Glomerular visceral epithelial cell (primary cell): ENCODE data around the gene FKBP1B.
"Not testable (repeated sequence)": the region's sequence is repeated elsewhere in the genome, so short reads cannot be mapped to it uniquely, and the experiment has no call there.

Experiments
- DNase-seq: peaks from one replicate; pipeline ENCODE4 v3.0.0-alpha.2; 2016; ENCODE audit errors: extremely low spot score

Gene FKBP1B

DNA sequence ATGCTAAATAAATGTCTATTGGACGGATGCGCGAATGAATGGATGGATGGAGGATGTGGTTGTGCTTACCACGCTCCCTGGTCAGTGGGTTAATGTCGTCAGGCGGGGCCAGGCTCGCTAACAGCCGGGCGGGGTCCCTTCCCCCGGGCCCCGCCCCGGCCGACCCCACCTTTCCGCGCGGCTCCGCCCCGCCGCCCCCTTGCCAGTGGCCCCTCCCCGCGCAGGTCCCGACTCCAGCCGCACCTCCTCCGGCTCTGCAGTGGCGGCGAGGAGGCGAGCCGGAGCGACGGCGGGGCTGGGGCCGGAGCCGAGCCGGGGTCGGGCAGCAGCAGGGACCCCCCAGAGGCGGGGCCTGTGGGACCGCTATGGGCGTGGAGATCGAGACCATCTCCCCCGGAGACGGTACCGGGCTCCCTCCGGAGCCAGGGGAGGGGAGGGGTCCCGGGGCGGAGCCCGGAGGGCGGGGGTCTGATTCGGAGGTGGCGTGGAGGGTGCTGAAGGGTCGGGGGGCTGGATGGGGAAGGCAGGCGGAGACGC is at the start of gene FKBP1B:
TSS of gene FKBP1B (plus strand) at position 257 of the 537 bp plus-strand sequence. CDS start at position 366, 109 bp downstream.
- DNase-seq, result peak; percentile 81

DNA sequence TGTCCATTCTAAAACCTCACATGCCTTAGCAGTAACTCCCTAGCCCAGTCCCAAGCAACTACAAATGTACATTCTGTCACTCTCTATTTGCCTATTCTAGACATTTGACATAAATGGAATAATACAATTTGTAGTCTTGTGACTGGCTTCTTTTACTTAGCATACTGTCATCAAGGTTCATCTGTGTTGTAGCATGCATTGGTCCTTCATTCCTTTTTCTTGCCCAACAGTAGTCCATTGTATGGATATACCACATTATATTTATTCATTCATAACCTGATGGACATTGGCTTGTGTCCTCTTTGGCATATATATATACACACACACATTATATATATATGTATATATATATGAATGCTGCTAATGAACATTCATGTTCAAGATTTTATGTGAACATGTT is 41.8 kb upstream of the FKBP1B start:
- no peak for DNase-seq

DNA sequence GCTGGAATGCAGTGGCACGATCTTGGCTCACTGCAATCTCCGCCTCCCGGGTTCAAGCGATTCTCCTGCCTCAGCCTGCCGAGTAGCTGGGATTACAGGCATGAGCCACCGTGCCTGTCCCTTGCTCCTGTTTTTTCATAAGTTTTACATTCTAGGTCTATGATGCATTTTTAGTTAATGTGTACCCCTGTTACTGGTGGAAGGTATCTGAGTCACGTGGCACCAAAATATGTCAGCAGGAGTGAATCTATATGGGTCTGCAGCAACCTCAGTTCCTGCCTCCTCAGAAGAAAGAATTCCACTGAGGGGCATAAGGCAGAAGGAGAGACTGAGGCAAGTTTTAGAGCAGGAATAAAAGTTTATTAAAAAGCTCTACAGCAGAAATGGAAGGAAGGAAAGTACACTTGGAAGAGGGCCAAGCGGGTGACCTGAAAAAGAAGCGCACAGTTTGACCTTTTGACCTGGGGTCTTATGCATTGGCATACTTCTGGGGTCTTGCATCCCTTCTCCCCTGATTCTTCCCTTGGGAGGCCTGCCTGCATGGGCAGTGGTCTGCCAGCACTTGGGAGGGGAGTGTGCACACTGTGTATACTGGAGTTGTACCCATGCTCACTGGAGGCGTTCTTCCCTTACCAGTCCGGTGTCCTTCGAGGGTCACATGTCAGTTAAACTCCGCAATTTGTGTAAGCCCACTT is 40.7 kb upstream of the FKBP1B start:
- peak; percentile 45 for DNase-seq

DNA sequence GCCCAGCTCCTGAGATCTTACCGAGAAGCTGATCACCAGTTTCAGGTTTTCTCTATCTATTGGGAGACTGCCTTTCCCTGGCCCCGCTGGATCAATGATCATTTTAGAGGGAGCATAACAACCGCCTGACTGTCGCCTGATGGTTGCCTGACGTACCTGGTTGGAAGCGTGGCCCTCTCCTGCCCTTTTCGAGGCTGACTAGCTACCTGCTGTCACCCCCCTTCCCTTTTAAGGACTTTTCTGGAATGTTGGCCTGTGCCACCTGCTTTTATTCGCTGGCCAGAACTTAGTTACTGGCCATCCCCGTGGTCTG is 40.2 kb upstream of the FKBP1B start:
- DNase-seq, result no peak

DNA sequence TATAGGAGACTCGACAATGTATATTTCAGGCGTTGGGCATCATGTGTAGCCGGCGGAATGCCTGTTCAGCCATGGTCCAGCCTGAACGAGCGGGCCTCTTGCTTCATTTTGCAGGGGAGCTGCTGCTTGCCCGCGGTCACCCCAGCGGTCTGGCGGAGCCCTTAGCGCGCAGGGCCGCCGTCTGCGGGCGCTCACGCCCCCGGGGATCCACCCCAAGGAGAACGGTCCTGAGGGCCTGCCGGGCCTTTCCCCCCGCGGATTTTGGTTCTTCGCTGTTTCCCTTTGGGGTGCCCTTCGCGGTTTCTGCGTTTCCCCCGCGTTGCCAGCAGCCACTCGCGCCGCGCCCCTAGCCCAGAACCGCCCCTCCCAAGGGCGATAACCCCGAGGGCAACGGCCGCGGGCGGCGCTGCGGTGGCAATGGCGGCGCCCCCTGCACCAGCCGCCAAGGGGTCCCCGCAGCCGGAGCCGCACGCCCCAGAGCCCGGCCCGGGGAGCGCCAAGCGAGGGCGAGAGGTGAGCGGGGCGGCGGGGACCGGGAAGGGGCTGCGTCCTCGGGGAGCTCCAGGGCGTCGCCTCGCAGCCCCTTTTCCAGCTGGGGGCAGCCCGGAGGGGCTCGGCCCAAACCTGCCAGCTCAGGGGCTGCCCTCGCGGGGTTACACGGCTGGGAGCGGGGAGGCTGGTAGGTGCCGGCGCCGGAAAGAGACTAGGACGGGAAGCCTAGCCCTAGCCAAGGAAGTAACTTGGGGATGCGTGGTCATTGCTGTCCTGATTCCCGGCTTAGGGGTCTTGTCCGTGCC is 39.7 kb upstream of the FKBP1B start, which contains the start of gene MFSD2B:
TSS of gene MFSD2B (plus strand) at position 406 of the 797 bp plus-strand sequence. CDS start at position 418, 12 bp downstream.
- no peak for DNase-seq

DNA sequence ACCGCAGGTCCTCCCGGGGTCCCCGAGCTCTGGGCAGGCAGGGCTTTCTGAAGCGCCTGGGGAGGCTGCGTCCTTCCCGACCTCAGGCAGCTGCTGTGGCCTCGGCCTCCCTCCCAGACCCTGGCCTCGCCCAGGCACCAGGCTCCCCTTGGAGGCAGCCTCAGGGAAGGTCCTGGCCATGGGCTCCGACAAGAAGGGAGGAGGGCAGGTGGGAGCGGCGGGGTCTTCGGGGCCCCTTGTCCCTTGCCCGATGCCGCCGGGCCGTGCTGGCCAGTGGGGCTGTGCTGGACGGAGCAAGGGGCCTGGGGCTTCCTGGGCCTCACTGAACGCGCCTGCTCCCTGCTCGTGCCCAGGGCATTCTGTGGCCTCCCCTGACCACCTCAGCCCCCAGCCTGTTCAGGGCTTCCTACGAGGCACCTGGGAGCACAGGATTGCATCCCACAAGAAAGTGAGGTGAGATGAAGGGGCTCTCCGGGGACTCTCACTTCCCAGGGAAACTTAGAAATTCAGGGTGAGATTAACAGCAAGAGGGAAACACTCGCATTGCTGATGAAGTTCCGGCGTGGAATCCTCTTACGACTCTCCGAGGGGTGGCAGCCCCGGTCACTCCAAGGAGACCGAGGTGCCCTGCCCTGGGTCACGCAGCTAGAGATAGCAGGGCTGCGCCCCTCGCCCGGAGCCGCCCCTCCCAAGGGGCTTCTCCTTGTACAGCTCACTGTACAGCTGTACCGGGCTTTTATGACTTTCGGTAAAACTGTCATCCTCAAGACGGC is 38.9 kb upstream of the FKBP1B start:
- no peak for DNase-seq

DNA sequence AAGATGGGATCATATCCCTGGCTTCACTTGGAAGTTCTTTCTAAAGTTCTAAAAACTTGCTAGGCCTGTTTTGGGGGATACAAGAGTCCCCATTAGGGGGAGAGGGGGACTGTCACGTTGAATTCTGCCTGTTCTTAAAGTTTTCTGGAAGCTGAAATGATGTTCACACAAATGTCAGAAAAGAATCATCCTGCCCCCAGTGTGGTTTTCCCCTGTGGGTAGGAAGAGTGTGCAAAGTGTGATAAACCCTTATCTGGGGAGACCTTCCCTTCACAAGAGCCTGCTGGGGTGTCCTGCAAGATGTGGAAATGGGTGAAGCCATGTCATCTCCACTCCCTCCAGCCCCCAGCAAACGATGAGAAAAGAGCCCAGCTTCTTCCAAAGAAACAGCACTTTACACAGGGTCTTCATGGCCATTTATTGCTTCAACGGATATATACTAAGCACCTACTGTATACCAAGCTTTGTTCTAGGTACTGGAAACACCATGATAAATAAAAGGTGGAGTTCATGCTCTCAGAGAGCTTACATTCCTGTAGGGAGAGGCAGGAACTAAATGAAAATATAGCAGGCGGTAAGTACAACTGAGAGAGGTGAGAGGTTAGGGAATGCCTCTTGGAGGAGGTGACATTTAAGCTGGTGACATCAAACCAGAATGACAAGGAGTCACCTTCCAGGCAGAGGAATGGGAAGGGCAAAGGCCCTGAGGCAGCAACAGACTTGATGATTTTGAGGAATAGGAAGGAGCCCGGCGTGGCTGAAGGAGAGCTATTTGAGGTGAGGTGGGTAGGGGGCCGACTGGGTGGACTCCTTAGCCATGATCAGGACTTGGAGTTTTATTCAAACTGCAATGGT is 38.1 kb upstream of the FKBP1B start:
- DNase-seq, result no peak

DNA sequence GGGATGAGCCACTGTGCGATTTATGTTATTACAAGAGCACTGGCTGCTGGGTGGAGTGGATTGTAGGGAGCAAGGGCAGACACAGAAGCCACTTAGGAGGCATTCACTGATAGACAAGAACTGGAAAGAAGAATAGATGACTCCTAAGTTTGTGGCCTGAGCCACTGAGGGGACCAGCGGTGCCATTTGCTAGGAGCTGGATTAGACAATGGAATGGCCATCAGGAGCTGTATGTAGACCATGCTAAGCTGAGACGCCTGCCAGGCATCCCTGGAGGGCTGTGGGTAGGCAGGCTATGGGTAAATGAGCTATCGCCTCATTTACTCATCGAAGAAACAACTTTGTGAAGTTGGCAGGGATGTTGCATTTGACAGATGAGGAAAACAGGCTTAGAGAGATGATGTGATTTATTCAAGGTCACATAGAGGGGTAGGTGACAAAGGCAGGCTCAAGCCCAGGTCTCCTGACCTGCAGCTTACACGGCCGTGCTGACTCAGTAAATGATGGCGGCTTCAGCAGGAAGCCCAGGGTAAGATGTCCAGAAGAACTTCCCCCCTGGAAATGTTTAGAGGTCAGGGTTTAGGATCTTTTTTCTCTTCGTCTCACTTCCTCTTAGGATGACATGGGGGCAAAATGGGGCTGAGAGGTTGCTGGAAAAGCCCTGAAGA is 36.9 kb upstream of the FKBP1B start:
- DNase-seq, result no peak

DNA sequence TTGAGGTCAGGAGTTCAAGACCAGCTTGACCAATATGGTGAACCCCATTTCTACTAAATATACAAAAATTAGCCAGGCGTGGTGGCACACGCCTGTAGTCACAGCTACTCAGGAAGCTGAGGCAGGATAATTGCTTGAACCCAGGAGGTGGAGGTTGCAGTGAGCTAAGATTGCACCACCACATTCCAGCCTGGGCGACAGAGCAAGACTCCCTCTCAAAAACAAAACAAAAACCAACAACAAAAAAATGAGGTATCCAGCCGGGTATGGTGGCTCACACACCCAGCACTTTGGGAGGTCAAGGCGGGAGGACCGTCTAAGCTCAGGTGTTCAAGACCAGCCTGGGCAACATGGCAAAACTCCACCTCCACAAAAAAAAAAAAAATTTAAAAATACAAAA is 34.6 kb upstream of the FKBP1B start:
- DNase-seq, result not testable (repeated sequence)

DNA sequence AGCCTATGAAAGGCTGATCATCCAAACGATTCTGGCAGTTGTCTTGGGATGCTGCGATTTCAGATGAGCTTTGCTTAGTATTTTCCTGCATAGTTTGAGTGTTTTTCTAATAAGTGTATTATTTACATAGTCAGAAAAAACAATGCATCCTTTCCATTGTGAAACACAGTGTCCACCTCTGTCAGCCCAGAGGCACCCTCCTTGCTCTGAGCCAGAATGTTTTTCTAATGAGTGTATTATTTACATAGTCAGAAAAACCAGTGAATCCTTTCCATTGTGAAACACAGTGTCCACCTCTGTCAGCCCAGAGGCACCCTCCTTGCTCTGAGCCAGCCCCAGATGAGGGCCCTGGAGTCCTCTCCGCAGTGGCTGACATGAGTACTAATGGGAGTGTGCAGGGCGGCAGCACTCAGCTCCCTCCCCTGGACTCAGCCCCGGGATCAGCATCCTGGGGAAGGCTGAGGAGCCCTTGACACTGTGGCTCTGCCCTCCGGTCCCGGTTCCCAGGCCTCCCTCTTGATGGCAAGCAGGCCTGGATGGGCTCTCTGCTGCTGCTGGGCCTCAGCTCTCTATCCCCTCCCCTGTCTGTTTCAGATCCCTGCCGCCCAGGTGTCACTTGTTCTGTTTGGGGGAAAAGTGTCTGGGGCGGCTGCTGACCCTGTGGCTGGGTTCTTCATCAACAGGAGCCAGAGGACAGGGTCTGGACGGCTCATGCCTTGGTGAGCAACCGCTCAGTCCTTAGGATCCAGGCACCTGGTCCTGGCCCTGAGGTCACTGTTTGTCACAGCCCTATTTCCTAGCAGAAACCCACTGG is 33.8 kb upstream of the FKBP1B start:
- DNase-seq, result peak; percentile 36

DNA sequence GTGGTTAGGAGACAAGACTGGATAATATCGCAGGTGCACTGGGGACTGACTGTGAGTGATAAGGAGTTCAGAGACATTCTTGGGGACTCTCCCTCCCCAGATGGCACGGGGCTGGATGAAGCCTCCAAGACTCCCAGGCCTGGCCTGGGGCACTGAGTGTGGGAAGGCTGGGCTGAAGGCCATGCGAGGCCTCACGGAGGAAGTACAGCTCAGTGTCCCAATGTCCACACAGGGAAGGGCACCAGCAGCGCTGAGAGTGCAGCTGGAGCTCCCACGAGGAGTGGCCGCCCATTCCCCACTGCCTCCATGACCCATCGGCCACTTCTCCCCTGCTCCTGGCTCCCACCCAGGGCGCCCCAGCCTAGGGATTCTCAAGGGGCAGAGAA is 33.2 kb upstream of the FKBP1B start:
- no peak for DNase-seq

DNA sequence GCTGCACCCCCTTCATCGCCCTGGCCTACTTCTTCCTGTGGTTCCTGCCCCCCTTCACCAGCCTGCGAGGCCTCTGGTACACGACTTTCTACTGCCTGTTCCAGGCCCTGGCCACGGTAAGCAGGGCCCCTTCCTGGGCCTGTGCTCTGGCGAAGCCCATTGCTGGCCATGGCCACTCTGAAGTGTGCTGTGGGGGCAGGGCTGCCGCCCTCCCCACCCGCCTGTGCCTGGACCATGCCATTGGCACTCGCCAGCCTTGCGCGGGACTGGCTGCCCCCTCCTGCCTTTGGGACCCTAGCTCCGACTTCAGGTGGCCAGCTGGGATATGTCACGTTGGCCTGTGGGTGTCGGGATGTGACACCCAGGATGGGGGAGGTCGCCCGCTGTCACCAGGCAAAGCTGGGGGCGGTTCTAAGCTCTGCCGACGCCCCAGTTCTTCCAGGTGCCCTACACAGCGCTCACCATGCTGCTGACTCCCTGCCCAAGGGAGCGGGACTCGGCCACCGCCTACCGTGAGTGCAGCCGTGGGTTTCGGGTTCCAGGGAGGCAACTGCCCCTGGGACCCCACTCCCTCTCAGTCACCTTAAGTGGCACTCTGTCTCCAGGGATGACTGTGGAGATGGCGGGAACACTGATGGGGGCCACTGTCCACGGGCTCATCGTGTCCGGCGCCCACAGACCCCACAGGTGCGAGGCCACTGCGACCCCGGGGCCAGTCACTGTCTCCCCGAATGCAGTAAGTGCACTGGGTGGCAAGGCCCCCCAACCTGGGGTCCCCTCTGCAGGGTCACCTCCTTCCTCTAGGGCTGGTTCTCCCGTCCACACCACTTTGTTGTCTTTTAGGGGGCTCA is 32.5 kb upstream of the FKBP1B start:
- DNase-seq, result no peak

DNA sequence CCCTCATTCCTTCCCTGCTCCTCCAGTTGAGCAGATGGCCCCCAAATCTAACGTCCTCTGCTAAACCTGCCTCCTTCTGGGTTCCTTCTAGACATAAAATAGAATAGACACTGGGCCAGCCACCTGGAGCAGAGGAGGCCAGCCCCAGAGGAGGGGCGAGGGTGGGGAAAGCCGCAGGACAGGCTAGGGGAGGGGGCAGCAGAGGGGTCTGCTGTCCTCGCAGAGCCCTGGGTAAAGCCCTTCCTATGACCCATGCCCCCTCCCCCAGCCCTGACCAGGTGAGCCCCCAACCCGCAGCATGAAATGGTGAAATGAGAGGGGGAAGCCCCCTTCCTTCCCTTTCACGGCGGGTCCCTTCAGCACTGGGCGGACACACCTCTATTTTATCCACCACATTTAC is 31.8 kb upstream of the FKBP1B start:
- no peak for DNase-seq

DNA sequence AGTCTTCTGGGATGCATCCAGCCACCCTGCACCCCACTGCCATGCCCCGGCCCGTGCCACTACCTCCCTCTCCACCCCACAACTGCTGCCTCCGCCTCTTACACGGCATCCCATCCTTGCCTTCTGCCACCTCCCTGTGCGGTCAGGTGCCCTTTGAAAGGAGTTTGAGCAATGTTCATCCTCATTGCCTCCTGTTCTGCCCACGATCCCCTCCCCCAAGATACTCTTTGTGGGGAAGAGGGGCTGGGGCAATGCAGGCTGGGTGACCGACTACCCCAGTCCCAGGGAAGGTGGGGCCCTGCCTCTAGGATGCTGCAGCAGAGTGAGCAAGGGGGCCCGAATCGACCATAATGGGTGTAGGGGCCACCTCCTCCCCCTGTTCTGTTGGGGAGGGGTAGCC is 31.3 kb upstream of the FKBP1B start:
- no peak for DNase-seq

DNA sequence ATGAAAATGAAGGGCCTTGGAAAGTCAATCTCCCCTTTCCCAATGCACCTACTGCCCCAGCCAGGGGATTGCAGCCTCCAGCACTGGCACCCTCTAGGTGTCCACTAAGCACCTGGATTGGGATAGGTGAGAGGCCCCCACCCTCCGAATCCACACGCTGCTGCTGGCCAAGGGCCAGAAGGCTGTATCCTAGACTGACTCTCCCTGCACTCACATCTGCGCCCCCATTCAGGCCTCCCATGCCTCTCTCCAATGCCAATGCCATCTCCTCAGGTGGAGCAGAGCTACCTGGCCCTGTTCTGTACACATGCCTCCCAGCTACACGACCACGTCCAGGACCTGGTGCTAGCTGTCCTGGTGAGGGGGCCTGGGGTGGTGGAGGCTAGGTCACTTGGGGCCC is 29.8 kb upstream of the FKBP1B start:
- no peak for DNase-seq

DNA sequence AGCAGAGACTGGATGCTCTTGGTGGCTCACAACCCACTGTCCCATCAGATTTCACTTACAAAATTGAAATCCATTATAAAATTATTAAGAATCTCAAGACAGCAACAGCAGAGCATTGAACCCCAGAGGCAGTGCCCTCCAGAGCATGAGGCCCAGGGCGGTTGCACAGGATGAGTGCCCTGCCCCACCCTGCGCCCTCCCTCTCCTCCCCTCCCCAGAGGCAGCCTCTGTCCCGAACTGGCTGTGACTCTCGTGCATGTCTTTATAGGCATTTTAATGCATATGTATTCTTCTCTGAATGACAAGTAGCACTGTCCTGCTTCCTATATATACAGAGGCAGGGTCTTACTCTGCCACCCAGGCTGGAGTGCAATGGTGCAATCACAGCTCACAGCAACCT is 29.3 kb upstream of the FKBP1B start:
- no peak for DNase-seq

DNA sequence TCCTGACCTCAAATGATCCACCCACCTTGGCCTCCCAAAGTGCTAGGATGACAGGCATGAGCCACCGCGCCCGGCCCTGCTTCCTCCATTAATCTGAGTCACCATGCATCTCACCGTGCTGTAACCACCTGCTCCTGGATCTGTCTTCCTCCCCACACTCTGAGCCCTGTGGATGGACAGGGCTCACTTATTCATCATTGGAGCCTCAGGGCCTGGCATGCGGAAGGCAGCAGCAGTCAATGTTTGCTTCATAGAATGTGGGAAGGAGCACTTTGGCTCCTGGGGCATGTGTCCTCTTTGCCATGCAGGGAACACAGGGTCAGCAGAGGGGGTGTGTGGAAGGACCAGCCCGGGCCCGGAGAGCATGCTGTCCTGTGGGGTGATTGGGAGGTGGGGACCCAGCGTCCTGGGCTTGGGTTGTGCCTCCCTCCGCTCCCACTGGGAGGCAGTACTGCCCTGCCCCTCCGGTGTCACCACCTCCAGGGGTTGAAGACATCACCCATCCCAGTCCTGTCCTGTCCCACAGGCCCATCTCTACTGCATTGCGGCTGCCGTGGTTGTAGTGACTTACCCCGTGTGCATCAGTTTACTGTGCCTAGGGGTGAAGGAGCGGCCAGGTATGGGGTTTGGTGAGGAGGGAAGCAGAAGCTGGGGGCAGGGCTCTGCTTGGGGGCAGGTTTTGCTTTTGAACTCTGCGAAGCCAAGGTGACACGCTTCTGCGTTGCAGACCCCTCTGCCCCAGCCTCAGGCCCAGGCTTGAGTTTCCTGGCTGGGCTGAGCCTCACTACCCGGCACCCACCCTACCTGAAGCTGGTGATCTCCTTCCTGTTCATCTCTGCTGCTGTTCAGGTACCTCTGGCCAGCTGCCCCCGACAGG is 28.2 kb upstream of the FKBP1B start:
- no peak for DNase-seq
